Kidney (tissue), 14 donors: Measurements from ENCODE around the gene WNK2. TPM values are rescaled to one million over a fixed set of nuclear protein-coding genes. Genes with fewer than 3 reads are reported as not detected.
"Not testable (repeated sequence)": the region's sequence is repeated elsewhere in the genome, so short reads cannot be mapped to it uniquely, and the experiment has no call there.

Experiments used
- DNase-seq, 5 donors: peaks; one replicate each; pipeline ENCODE4 v3.0.0-alpha.2; 2013 to 2020
- FAIRE-seq: peaks from 2 replicates; lab custom pipeline; 2012; peaks lifted over from hg19 to GRCh38; lab: Jason Lieb, UNC
- H3K27ac ChIP-seq, 2 donors: one replicate each; pipeline ENCODE4 v1.7.0; 2013; ENCODE audit warnings: low read depth in 2 of 2, low read length in 2 of 2, inconsistent platforms in 1 of 2
- H3K27me3 ChIP-seq: one replicate; pipeline ENCODE4 v1.7.1; 2013; ENCODE audit warnings: low read length, inconsistent platforms; ENCODE audit not compliant: control insufficient read depth, insufficient read depth
- H3K36me3 ChIP-seq, 3 donors: one replicate each; pipeline versions ENCODE4 v1.7.0 to v1.7.1; 2013; ENCODE audit warnings: low read length in 3 of 3, control low read depth in 1 of 3, inconsistent platforms in 1 of 3; ENCODE audit not compliant: insufficient read depth in 3 of 3, control insufficient read depth in 2 of 3
- H3K4me1 ChIP-seq, 3 donors: one replicate each; pipeline versions ENCODE4 v1.7.0 to v1.7.1; 2013; ENCODE audit warnings: low read length in 3 of 3, inconsistent platforms in 1 of 3, low read depth in 1 of 3; ENCODE audit not compliant: control insufficient read depth in 2 of 3, insufficient read depth in 2 of 3
- H3K4me3 ChIP-seq, 3 donors: one replicate each; pipeline versions ENCODE4 v1.7.0 to v1.8.1; 2013; ENCODE audit warnings: low read length in 3 of 3, control low read depth in 1 of 3, inconsistent platforms in 1 of 3
- H3K9ac ChIP-seq, 3 donors: one replicate each; pipeline versions ENCODE4 v1.7.0 to v1.7.1; 2013; ENCODE audit warnings: low read length in 3 of 3, control low read depth in 1 of 3, inconsistent platforms in 1 of 3
- H3K9me3 ChIP-seq, 3 donors: one replicate each; pipeline versions ENCODE4 v1.7.0 to v1.7.1; 2013; ENCODE audit warnings: low read length in 3 of 3, control low read depth in 1 of 3, inconsistent platforms in 1 of 3; ENCODE audit not compliant: control insufficient read depth in 2 of 3, insufficient read depth in 1 of 3
- intact Hi-C: fragments of 100-400 bp; cut with DNase I; formaldehyde crosslinking; loops from one replicate; pipeline ENCODE4 v1.11.1; 2022
- polyA plus RNA-seq: library from polyadenylated mRNA; stranded (reverse); fragments of 350-450 nt; fragmentation: Illumina TruSeq; extraction: RNeasy Lipid Tissue Mini Kit (QIAGEN cat#74804); gene quantifications from one replicate; pipeline ENCODE4 v1.2.3, GENCODE V29; 2014; ENCODE audit warnings: low read depth, low replicate concordance; ENCODE audit not compliant: insufficient read depth
- total RNA-seq: library from RNA; stranded (reverse); fragmentation: NEBNext Ultra II Directional; extraction: Animal tissue kit (Norgen Biotek cat#: 25700); gene quantifications from one replicate; pipeline ENCODE4 v1.2.1, GENCODE V29; 2021
- TF ChIP-seq, protein P1 (sequence below): IDR thresholded peaks from 3 replicates; pipeline ENCODE4 v1.5.1; 2012; ENCODE audit warnings: mild to moderate bottlenecking, moderate library complexity, borderline replicate concordance; ENCODE audit not compliant: insufficient read depth; ENCODE audit errors: extremely low read depth
- donor health status: control.
- donor health status: control.
- donor health status: control.
- donor health status: control.
- donor health status: control.
- donor health status: DM: yes; HTN: yes; CAD: no.
- donor health status: Normal renal cell carcinoma (clear cell type).

Gene WNK2
- total and polyA plus RNA-seq, 2 donors from 2014 or later = 1.5 to 4.8 TPM

DNA sequence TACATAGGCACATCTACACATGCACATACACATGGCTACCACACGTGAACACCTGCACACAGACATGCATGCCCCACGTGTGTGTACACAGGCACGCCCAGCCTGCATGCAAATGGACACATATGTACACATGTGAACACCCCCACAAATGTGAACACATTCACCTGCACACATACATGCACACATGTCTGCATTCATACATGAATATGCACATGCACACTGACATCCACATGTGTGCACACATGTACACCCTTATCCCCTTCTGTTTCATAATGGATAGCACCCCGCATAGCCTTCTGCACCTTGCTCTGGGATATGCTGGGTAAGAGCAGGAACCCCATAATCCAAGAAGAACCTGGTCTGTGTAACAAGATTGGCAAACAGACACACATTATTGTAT is 66.2 kb downstream of the WNK2 start:
- H3K27me3 ChIP-seq = no peaks in the 10 kb centered on the region
- DNase-seq (peak in 1 of 5 donors; percentile 15), FAIRE-seq (no peak)
- no peak overlapping the region for H3K9ac ChIP-seq
- TF ChIP-seq, protein P1, sequence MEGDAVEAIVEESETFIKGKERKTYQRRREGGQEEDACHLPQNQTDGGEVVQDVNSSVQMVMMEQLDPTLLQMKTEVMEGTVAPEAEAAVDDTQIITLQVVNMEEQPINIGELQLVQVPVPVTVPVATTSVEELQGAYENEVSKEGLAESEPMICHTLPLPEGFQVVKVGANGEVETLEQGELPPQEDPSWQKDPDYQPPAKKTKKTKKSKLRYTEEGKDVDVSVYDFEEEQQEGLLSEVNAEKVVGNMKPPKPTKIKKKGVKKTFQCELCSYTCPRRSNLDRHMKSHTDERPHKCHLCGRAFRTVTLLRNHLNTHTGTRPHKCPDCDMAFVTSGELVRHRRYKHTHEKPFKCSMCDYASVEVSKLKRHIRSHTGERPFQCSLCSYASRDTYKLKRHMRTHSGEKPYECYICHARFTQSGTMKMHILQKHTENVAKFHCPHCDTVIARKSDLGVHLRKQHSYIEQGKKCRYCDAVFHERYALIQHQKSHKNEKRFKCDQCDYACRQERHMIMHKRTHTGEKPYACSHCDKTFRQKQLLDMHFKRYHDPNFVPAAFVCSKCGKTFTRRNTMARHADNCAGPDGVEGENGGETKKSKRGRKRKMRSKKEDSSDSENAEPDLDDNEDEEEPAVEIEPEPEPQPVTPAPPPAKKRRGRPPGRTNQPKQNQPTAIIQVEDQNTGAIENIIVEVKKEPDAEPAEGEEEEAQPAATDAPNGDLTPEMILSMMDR = no peak
- intact Hi-C loops = no loop called here
- no peaks in the 10 kb centered on the region for H3K4me1 ChIP-seq
- H3K27ac ChIP-seq = no peak overlapping the region
- no peaks in the 10 kb centered on the region for H3K36me3 ChIP-seq
- H3K9me3 ChIP-seq = no peaks in the 10 kb centered on the region
- H3K4me3 ChIP-seq = no peak overlapping the region

DNA sequence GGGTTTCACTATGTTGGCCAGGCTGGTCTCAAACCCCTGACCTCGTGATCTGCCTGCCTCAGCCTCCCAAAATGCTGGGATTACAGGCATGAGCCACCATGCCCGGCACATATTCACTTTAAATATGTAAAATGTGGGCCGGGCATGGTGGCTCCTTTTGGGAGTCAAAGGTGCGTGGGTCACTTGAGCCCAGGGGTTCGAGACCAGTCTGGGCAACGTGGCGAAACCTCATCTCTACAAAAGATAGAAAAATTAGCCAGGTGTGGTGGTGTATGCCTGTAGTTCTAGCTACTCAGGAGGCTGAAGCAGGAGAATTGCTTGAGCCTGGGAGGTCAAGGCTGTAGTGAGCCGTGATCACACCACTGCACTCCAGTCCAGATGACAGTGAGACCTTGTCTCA is 67.4 kb downstream of the WNK2 start:
- peak in 1 of 5 donors; percentile 13 for DNase-seq
- H3K27ac ChIP-seq, H3K27me3 ChIP-seq, H3K4me3 ChIP-seq, FAIRE-seq, H3K9ac ChIP-seq, H3K36me3 ChIP-seq, intact Hi-C loops, H3K9me3 ChIP-seq, H3K4me1 ChIP-seq: not testable (repeated sequence)

DNA sequence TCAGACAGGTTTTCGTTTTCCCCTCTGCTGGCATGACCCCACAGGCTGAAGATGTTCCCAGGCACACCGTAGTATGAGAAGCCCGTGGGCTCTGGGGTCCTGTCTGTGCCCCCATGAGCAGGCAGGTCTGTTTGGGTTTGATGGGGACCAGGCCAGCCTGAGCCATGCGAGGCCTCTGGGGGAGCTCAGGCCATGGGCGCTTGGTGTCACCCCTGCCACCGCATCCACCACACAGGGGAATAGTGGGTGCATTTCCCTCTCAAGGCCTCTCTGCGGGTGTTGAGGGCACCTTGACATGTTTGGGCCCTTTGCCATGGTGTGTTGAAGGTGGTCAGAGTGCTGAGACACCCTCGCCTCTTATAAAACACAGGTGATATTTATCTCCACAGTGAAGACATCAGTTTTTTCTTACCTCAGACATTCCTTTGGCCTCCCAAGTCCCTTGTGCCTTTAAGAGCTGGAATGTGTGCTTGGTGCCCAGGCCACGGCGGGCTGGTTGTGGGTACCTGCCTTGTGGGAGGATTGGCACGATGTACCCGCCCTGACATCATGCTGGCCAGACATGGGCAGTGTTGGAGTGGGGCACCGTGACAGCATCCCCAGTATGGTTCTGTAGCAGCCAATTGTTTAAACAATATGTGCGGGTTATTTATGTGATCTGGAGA is 68.3 kb downstream of the WNK2 start:
- no peak for FAIRE-seq
- H3K27ac ChIP-seq = no peak overlapping the region
- no peaks in the 10 kb centered on the region for H3K4me1 ChIP-seq
- peak in 2 of 5 donors; percentile 29 to 49 for DNase-seq
- H3K9ac ChIP-seq = no peak overlapping the region
- H3K9me3 ChIP-seq = no peaks in the 10 kb centered on the region
- intact Hi-C loops = no loop called here
- TF ChIP-seq, protein P1 = no peak
- H3K4me3 ChIP-seq = no peak overlapping the region
- H3K36me3 ChIP-seq = no peaks in the 10 kb centered on the region
- no peaks in the 10 kb centered on the region for H3K27me3 ChIP-seq

DNA sequence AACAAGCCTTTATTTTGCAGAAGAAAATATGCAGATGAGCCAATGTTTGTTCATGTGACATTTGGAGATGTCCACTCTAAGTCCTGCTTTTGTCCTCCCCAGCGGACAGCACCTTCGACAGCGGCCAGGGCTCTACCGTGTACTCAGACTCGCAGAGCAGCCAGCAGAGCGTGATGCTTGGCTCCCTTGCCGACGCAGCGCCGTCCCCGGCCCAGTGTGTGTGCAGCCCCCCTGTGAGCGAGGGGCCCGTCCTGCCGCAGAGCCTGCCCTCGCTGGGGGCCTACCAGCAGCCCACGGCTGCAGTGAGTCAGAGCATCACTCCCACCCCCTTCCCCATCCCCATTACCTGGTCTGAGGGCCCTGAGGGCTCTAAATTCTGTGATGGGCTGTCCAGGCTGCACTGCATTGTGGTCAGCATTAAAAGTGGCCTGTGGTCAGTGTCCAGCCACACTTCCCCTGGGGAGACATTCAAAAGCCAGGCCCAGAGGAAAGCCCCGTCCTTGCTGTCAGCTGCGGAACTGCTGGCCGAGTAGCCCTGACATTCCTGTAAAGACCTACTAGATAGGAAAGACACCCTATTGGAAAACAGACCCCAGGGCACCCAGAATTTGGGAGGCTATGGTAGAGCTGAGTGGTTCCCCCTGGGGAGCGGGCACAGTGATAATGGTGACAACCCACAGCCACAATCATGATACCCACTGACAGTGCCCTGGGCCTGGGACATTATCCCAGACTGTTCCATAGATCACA is 69.0 kb downstream of the WNK2 start:
- no peaks in the 10 kb centered on the region for H3K27me3 ChIP-seq
- H3K27ac ChIP-seq = no peak overlapping the region
- no peak overlapping the region for H3K4me3 ChIP-seq
- no peaks in the 10 kb centered on the region for H3K9me3 ChIP-seq
- H3K9ac ChIP-seq = no peak overlapping the region
- TF ChIP-seq, protein P1 = no peak
- H3K36me3 ChIP-seq = no peaks in the 10 kb centered on the region
- H3K4me1 ChIP-seq = no peaks in the 10 kb centered on the region
- no peak for FAIRE-seq
- DNase-seq = peak; percentile 30 to 62 (median 44)
- intact Hi-C loops = no loop called here
